H1 (cell line): Measurements from ENCODE around the gene RASAL1. TPM values are rescaled to one million over a fixed set of nuclear protein-coding genes. Genes with fewer than 3 reads are reported as not detected.

Experiments used
- CTCF ChIA-PET: fragments of 300-600 bp; sonication (Branson Sonifier 250); formaldehyde crosslinking; loops from one replicate; lab custom pipeline; 2021; ENCODE audit not compliant: partially characterized antibody; lab: Charles Lee
- POLR2A ChIA-PET: fragments of 300-600 bp; sonication (Branson Sonifier 250); formaldehyde crosslinking; loops from one replicate; lab custom pipeline; 2021; ENCODE audit warnings: inconsistent platforms; ENCODE audit not compliant: partially characterized antibody; lab: Charles Lee
- DNase-seq, 2 experiments: peaks; one replicate each; pipeline versions ENCODE4 v3.0.0 to v3.0.0-alpha.2; 2010 to 2022; ENCODE audit warnings: low spot score in 2 of 2, low read depth in 1 of 2, mixed read lengths in 1 of 2
- FAIRE-seq: peaks from 2 replicates; lab custom pipeline; 2011; peaks lifted over from hg19 to GRCh38; lab: Jason Lieb, UNC
- H2AFZ ChIP-seq: 2 replicates; pipeline ENCODE4 v1.8.1; 2012; ENCODE audit warnings: low read length, inconsistent platforms
- H2AK5ac ChIP-seq: 2 replicates; pipeline ENCODE4 v1.6.1; 2013; ENCODE audit warnings: low read depth, low read length
- H2BK120ac ChIP-seq: replicated peaks from 2 replicates; pipeline ENCODE3; 2013; ENCODE audit warnings: low read depth, low read length, inconsistent platforms
- H2BK12ac ChIP-seq: 2 replicates; pipeline ENCODE4 v1.6.1; 2013; ENCODE audit warnings: low read depth, low read length
- H2BK15ac ChIP-seq: 2 replicates; pipeline ENCODE4 v1.6.1; 2013; ENCODE audit warnings: low read length
- H2BK20ac ChIP-seq: 2 replicates; pipeline ENCODE4 v1.6.1; 2013; ENCODE audit warnings: low read length
- H2BK5ac ChIP-seq: 2 replicates; pipeline ENCODE4 v1.6.1; 2013; ENCODE audit warnings: low read depth, low read length
- H3K14ac ChIP-seq: 2 replicates; pipeline ENCODE4 v1.6.1; 2013; ENCODE audit warnings: inconsistent platforms; ENCODE audit not compliant: insufficient read length
- H3K18ac ChIP-seq: 2 replicates; pipeline ENCODE4 v1.6.1; 2013; ENCODE audit warnings: low read length; ENCODE audit errors: extremely low read depth
- H3K23ac ChIP-seq: 2 replicates; pipeline ENCODE4 v1.6.1; 2013; ENCODE audit warnings: inconsistent platforms; ENCODE audit not compliant: insufficient read length
- H3K23me2 ChIP-seq: 2 replicates; pipeline ENCODE4 v1.6.1; 2013; ENCODE audit warnings: low read depth, low read length
- H3K27ac ChIP-seq: 2 replicates; pipeline ENCODE4 v1.6.1; 2011; ENCODE audit warnings: low read depth, low read length, inconsistent platforms
- H3K27me3 ChIP-seq, 4 experiments: replicated peaks in 1 of 4; 1 replicate in 1 of 4; 2 replicates in 3 of 4; pipeline versions ENCODE4 v1.6.1 to v1.8.1; 2011 to 2013; ENCODE audit warnings: low read length in 3 of 4, mild to moderate bottlenecking in 3 of 4, inconsistent platforms in 2 of 4, mixed read lengths in 2 of 4, moderate library complexity in 1 of 4; ENCODE audit not compliant: control insufficient read depth in 3 of 4, insufficient read depth in 3 of 4; ENCODE audit errors: extremely low read depth in 1 of 4
- H3K36me3 ChIP-seq, 4 experiments: 2 replicates each; pipeline versions ENCODE4 v1.6.1 to v1.8.1; 2011 to 2013; ENCODE audit warnings: mild to moderate bottlenecking in 4 of 4, low read length in 3 of 4, moderate library complexity in 2 of 4, control low read depth in 1 of 4, inconsistent platforms in 1 of 4; ENCODE audit not compliant: insufficient read depth in 4 of 4, control insufficient read depth in 2 of 4
- H3K4ac ChIP-seq: replicated peaks from 2 replicates; pipeline ENCODE3; 2013; ENCODE audit warnings: low read length, low read depth, mixed read lengths, inconsistent platforms; ENCODE audit not compliant: insufficient read length
- H3K4me1 ChIP-seq, 4 experiments: replicated peaks in 1 of 4; 1 replicate in 1 of 4; 2 replicates in 3 of 4; pipeline versions ENCODE4 v1.6.1 to v1.8.1; 2011 to 2013; ENCODE audit warnings: low read length in 3 of 4, inconsistent platforms in 2 of 4, mixed read lengths in 1 of 4; ENCODE audit not compliant: insufficient read depth in 4 of 4, control insufficient read depth in 3 of 4
- H3K4me2 ChIP-seq, 2 experiments: 2 replicates each; pipeline versions ENCODE4 v1.6.1 to v1.8.1; 2011 to 2013; ENCODE audit warnings: low read depth in 2 of 2, low read length in 2 of 2, control low read depth in 1 of 2, inconsistent platforms in 1 of 2, mild to moderate bottlenecking in 1 of 2; ENCODE audit not compliant: insufficient read depth in 1 of 2
- H3K4me3 ChIP-seq, 4 experiments: fragments of 200-600, 300-600 bp in 1 of 4; sonication (generic), shearing (Covaris generic), sonication (Bioruptor Twin) in 1 of 4; 2 replicates each; pipeline versions ENCODE4 v1.5.1 to v1.8.1; 2011 to 2016; ENCODE audit warnings: low read length in 4 of 4, low read depth in 3 of 4, control low read depth in 2 of 4, inconsistent platforms in 2 of 4, mild to moderate bottlenecking in 2 of 4, mixed read lengths in 1 of 4, moderate library complexity in 1 of 4; ENCODE audit not compliant: insufficient read depth in 2 of 4; ENCODE audit errors: extremely low read depth in 1 of 4
- H3K56ac ChIP-seq: replicated peaks from 2 replicates; pipeline ENCODE3; 2013; ENCODE audit warnings: low read depth, mild to moderate bottlenecking, mixed read lengths, low read length, inconsistent platforms; ENCODE audit not compliant: insufficient read length
- H3K79me1 ChIP-seq: 2 replicates; pipeline ENCODE4 v1.6.1; 2013; ENCODE audit warnings: low read depth, low read length, control low read depth
- H3K79me2 ChIP-seq, 2 experiments: 2 replicates each; pipeline versions ENCODE4 v1.6.1 to v1.8.1; 2012 to 2013; ENCODE audit warnings: low read length in 2 of 2, mild to moderate bottlenecking in 2 of 2, inconsistent platforms in 1 of 2; ENCODE audit not compliant: insufficient read depth in 2 of 2, control insufficient read depth in 1 of 2
- H3K9ac ChIP-seq, 4 experiments: replicated peaks in 1 of 4; 1 replicate in 1 of 4; 2 replicates in 3 of 4; pipeline versions ENCODE4 v1.6.1 to v1.8.1; 2011 to 2013; ENCODE audit warnings: low read depth in 3 of 4, low read length in 3 of 4, control low read depth in 2 of 4, mild to moderate bottlenecking in 2 of 4, moderate library complexity in 2 of 4, inconsistent platforms in 1 of 4; ENCODE audit errors: extremely low read depth in 1 of 4
- H3K9me3 ChIP-seq, 2 experiments: 2 replicates each; pipeline versions ENCODE4 v1.6.1 to v1.8.1; 2012 to 2013; ENCODE audit warnings: mild to moderate bottlenecking in 2 of 2, moderate library complexity in 2 of 2, control low read depth in 1 of 2, inconsistent platforms in 1 of 2, low read depth in 1 of 2, low read length in 1 of 2, mixed read lengths in 1 of 2; ENCODE audit not compliant: insufficient read depth in 2 of 2
- H4K20me1 ChIP-seq, 2 experiments: replicated peaks in 1 of 2; 2 replicates each; pipeline versions ENCODE3 to v1.8.1; 2011 to 2013; ENCODE audit warnings: inconsistent platforms in 2 of 2, low read length in 2 of 2, mild to moderate bottlenecking in 1 of 2; ENCODE audit not compliant: insufficient read depth in 2 of 2, control insufficient read depth in 1 of 2
- H4K5ac ChIP-seq: 2 replicates; pipeline ENCODE4 v1.6.1; 2013; ENCODE audit warnings: low read length, low read depth, mixed read lengths, inconsistent platforms; ENCODE audit not compliant: insufficient read length
- H4K8ac ChIP-seq: 2 replicates; pipeline ENCODE4 v1.8.0; 2013; ENCODE audit warnings: mild to moderate bottlenecking, moderate library complexity, low read length, inconsistent platforms; ENCODE audit not compliant: insufficient read depth; ENCODE audit errors: extremely low read depth
- H4K91ac ChIP-seq: replicated peaks from 2 replicates; pipeline ENCODE3; 2013; ENCODE audit warnings: low read length, mixed read lengths, inconsistent platforms; ENCODE audit not compliant: insufficient read length
- CREB1 ChIP-seq: IDR thresholded peaks from 2 replicates; pipeline ENCODE4 v1.6.1; 2012; ENCODE audit warnings: inconsistent platforms
- EZH2 ChIP-seq: fragments of 200-600 bp; sonication (generic); IDR thresholded peaks from 2 replicates; pipeline ENCODE4 v1.7.1; 2012; ENCODE audit warnings: low read depth, mild to moderate bottlenecking, moderate library complexity, low read length, inconsistent platforms; ENCODE audit not compliant: severe bottlenecking
- JUN ChIP-seq: IDR thresholded peaks from 2 replicates; pipeline ENCODE4 v1.6.1; 2011; ENCODE audit warnings: low read depth, mild to moderate bottlenecking, improper control_type of control experiment, low read length
- KDM1A ChIP-seq: fragments of 200-600, 300-600 bp; sonication (generic); IDR thresholded peaks from 2 replicates; pipeline ENCODE4 v1.7.1; 2016; ENCODE audit warnings: mild to moderate bottlenecking, low read length, borderline replicate concordance
- POLR2A ChIP-seq, 2 experiments: IDR thresholded peaks; 1 replicate in 1 of 2; 2 replicates in 1 of 2; pipeline ENCODE4 v1.6.1; 2011; ENCODE audit warnings: low read depth in 2 of 2, low read length in 2 of 2, mild to moderate bottlenecking in 2 of 2; ENCODE audit errors: control extremely low read depth in 1 of 2
- POLR2AphosphoS5 ChIP-seq: IDR thresholded peaks from 2 replicates; pipeline ENCODE4 v1.6.1; 2011; ENCODE audit warnings: low read depth, low read length
- SIRT6 ChIP-seq: IDR thresholded peaks from one replicate; pipeline ENCODE4 v1.7.1; 2012; ENCODE audit warnings: low read length, inconsistent platforms
- SP2 ChIP-seq: IDR thresholded peaks from 2 replicates; pipeline ENCODE4 v1.6.1; 2012; ENCODE audit warnings: mild to moderate bottlenecking, low read length, inconsistent platforms
- TAF7 ChIP-seq: optimal IDR thresholded peaks from 2 replicates; pipeline ENCODE3; 2011; ENCODE audit warnings: low read depth, mild to moderate bottlenecking, inconsistent platforms, low read length, moderate library complexity, borderline replicate concordance
- WGBS, 2 experiments: shearing (Covaris generic) in 1 of 2; methylation state at CpG; one replicate each; pipeline versions ENCODE4 v1.1.6 to v1.1.7; 2013 to 2015; ENCODE audit warnings: low lambda C conversion rate in 2 of 2, mixed read lengths in 2 of 2, inconsistent platforms in 1 of 2, low coverage in 1 of 2, missing lambda C conversion rate in 1 of 2; ENCODE audit not compliant: insufficient replicate concordance in 2 of 2, insufficient coverage in 1 of 2, insufficient read length in 1 of 2; ENCODE audit errors: extremely low coverage in 1 of 2, missing lambda C conversion rate in 1 of 2; 5-methylcytosine and 5-hydroxymethylcytosine counted together
- polyA plus RNA-seq, 7 experiments: library from polyadenylated mRNA; depleted of rRNA in 3 of 7; stranded (reverse) in 5 of 7; unstranded in 2 of 7; fragments of >200 nt in 5 of 7; fragments of 200-250 nt in 2 of 7; gene quantifications; 1 replicate in 5 of 7; 2 replicates in 1 of 7; 4 replicates in 1 of 7; pipeline versions ENCODE4 v1.2.1 to v1.2.3, GENCODE V29; 2011 to 2013; ENCODE audit warnings: missing spikeins in 2 of 7, mixed read lengths in 2 of 7
- total RNA-seq: library from RNA; stranded (reverse); fragmentation: NEBNext Ultra II Directional; extraction: Animal tissue kit (Norgen Biotek cat#: 25700); gene quantifications from 2 replicates; pipeline ENCODE4 v1.2.1, GENCODE V29; 2021
- TF ChIP-seq, protein P1 (sequence below), 3 experiments: IDR thresholded peaks; 1 replicate in 2 of 3; 2 replicates in 1 of 3; pipeline versions ENCODE4 v1.5.1 to v1.6.1; 2011; ENCODE audit warnings: low read length in 3 of 3, mild to moderate bottlenecking in 3 of 3, inconsistent platforms in 2 of 3, low read depth in 1 of 3, moderate library complexity in 1 of 3; ENCODE audit not compliant: insufficient read depth in 1 of 3; ENCODE audit errors: control extremely low read depth in 1 of 3

Gene RASAL1
- total and polyA plus RNA-seq, 2 of the 8 experiments (the other 6 are each of a cell fraction or from before 2014, with no cell fraction given) = 3.7 to 5.0 TPM

DNA sequence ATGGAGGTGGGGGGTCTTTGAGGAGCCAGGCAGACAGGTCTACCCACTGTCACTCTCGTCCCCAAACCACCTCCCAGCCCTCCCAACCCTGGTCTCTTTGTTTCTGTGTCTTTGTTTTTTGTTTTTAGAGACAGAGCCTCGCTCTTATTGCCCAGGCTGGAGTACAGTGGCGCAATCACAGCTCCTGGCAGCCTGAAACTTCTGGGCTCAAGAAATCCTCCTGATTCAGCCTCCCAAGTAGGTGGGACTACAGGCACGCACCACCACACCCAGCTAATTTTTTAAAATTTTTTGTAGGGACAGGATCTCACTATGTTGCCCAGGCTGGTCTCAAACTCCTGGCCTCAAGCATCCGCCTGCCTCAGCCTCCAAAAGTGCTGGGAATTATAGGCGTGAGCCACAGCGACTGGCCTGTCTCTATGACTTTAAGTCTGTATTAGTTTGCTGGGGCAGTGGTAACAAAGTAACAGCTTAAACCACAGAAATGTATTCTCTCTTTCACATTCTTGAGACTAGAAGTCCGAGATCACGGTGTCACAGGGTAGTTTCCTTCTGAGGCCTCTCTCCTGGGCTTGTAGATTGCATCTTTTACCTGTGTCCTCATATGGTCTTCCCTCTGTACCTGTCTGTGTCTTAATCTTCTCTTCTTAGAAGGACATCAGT, 52.9 kb downstream of the RASAL1 start:
- DNase-seq (no peak), FAIRE-seq (no peak)
- Histone ChIP-seq H2BK12ac (no peak overlapping the region), H2BK120ac (no peak overlapping the region), H3K23me2 (peaks cover under 1% of the 10 kb centered on the region; the same call in 1 of the 2 replicates), H3K79me2 (no peaks in the 10 kb centered on the region), H4K8ac (no peak overlapping the region), H3K4ac (no peak overlapping the region), H3K9me3 (no peaks in the 10 kb centered on the region), H2BK5ac (no peak overlapping the region), H3K27ac (no peak overlapping the region), H4K5ac (no peak overlapping the region), H3K27me3 (peaks cover 9 to 13% (median 11%) of the 10 kb centered on the region in 4 experiments), H4K20me1 (peaks cover 0 to 2% of the 10 kb centered on the region in 2 experiments), H2BK20ac (no peak overlapping the region), H3K4me2 (no peak overlapping the region), H3K56ac (no peak overlapping the region), H3K9ac (no peak overlapping the region), H3K4me3 (no peak overlapping the region), H3K18ac (no peak overlapping the region), H2BK15ac (no peak overlapping the region), H2AFZ (no peak overlapping the region), H3K14ac (no peak overlapping the region), H4K91ac (no peak overlapping the region), H3K4me1 (peaks cover 0 to 8% (median 7%) of the 10 kb centered on the region in 4 experiments; a peak in 5 of 7 replicates), H3K23ac (no peak overlapping the region), H2AK5ac (no peak overlapping the region), H3K79me1 (no peaks in the 10 kb centered on the region), H3K36me3 (no peaks in the 10 kb centered on the region)
- WGBS, 2 experiments = 87% methylated on average over 9 of the region's 9 CpGs; no CpG with 5 or more reads in 1 of the 2 experiments
- ChIA-PET CTCF (interaction anchor here (0.6 to 2.4 kb wide), 4 partner anchors 10 to 32 kb away, joined by 3 to 11 read pairs (median 6); no protein-coding TSS in a partner anchor), POLR2A (interaction anchor here (1.3 kb wide), 1 partner anchor 15 kb away, joined by 6 read pairs; no protein-coding TSS in a partner anchor)
- no peak for TF ChIP-seq CREB1
- TF ChIP-seq, protein P1, sequence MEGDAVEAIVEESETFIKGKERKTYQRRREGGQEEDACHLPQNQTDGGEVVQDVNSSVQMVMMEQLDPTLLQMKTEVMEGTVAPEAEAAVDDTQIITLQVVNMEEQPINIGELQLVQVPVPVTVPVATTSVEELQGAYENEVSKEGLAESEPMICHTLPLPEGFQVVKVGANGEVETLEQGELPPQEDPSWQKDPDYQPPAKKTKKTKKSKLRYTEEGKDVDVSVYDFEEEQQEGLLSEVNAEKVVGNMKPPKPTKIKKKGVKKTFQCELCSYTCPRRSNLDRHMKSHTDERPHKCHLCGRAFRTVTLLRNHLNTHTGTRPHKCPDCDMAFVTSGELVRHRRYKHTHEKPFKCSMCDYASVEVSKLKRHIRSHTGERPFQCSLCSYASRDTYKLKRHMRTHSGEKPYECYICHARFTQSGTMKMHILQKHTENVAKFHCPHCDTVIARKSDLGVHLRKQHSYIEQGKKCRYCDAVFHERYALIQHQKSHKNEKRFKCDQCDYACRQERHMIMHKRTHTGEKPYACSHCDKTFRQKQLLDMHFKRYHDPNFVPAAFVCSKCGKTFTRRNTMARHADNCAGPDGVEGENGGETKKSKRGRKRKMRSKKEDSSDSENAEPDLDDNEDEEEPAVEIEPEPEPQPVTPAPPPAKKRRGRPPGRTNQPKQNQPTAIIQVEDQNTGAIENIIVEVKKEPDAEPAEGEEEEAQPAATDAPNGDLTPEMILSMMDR (IDR thresholded peaks at IDR 0.05; ENCODE audit: control extremely low read depth in 1 of 3, insufficient read depth in 1 of 3, low read depth in 1 of 3, low read length in 3 of 3) = no peak
- TF ChIP-seq TAF7 = no peak
- TF ChIP-seq KDM1A = no peak
- TF ChIP-seq POLR2A (IDR thresholded peaks at IDR 0.05; ENCODE audit: control extremely low read depth in 1 of 2, low read depth in 2 of 2, low read length in 2 of 2) = no peak
- no peak for TF ChIP-seq SIRT6
- no peak for TF ChIP-seq POLR2AphosphoS5
- TF ChIP-seq SP2 = no peak
- no peak for TF ChIP-seq JUN
- TF ChIP-seq EZH2 = no peak
